Endothelial cell of umbilical vein (primary cell): Measurements from ENCODE around the gene CCDC74A. TPM values are rescaled to one million over a fixed set of nuclear protein-coding genes. Genes with fewer than 3 reads are reported as not detected.
"Not testable (repeated sequence)": the region's sequence is repeated elsewhere in the genome, so short reads cannot be mapped to it uniquely, and the experiment has no call there.

Source experiments
- BruUV-seq: library from RNA; stranded (reverse); fragments of 400-500 nt; replicated peaks from 2 replicates; lab custom pipeline; 2021; lab: Mats Ljungman, UMichigan
- CTCF ChIA-PET: fragments of 300-600, 350-600 bp; sonication (Branson Sonifier 250); formaldehyde crosslinking; loops from one replicate; lab custom pipeline; 2021; ENCODE audit warnings: antibody characterized with exemption, inconsistent platforms; lab: Charles Lee
- POLR2A ChIA-PET: fragments of 300-600, 350-600 bp; sonication (Branson Sonifier 250); formaldehyde crosslinking; loops from one replicate; lab custom pipeline; 2021; ENCODE audit warnings: antibody characterized with exemption, inconsistent platforms; lab: Charles Lee
- DNase-seq: peaks from one replicate; pipeline ENCODE4 v3.0.0-alpha.2; 2011; ENCODE audit warnings: low read depth, low spot score
- FAIRE-seq: peaks from 2 replicates; lab custom pipeline; 2011; peaks lifted over from hg19 to GRCh38; lab: Jason Lieb, UNC
- H2AFZ ChIP-seq: 2 replicates; pipeline ENCODE4 v1.6.0; 2012; ENCODE audit warnings: low read depth, low read length, control low read depth, inconsistent platforms
- H3K27ac ChIP-seq: 2 replicates; pipeline ENCODE4 v1.5.1; 2011; ENCODE audit warnings: low read depth, mild to moderate bottlenecking, control low read depth, low read length, moderate library complexity; ENCODE audit not compliant: insufficient read depth
- H3K27me3 ChIP-seq, 2 experiments: 2 replicates each; pipeline versions ENCODE4 v1.6.0 to v1.6.1; 2011; ENCODE audit warnings: low read length in 2 of 2, mixed read lengths in 1 of 2; ENCODE audit not compliant: control insufficient read depth in 2 of 2, insufficient read depth in 2 of 2
- H3K36me3 ChIP-seq, 2 experiments: 2 replicates in 1 of 2; 3 replicates in 1 of 2; pipeline ENCODE4 v1.5.1; 2011; ENCODE audit warnings: low read length in 2 of 2, mild to moderate bottlenecking in 1 of 2, moderate library complexity in 1 of 2; ENCODE audit not compliant: control insufficient read depth in 2 of 2, insufficient read depth in 2 of 2; ENCODE audit errors: extremely low read depth in 1 of 2
- H3K4me1 ChIP-seq: 3 replicates; pipeline ENCODE4 v1.5.1; 2011; ENCODE audit warnings: mild to moderate bottlenecking, low read length; ENCODE audit not compliant: control insufficient read depth, insufficient read depth; ENCODE audit errors: extremely low read depth
- H3K4me2 ChIP-seq: 2 replicates; pipeline ENCODE4 v1.6.1; 2011; ENCODE audit warnings: low read length, control low read depth, mixed read lengths; ENCODE audit not compliant: insufficient read depth
- H3K4me3 ChIP-seq, 3 experiments: fragments of 200-600 bp in 1 of 3; sonication (generic), shearing (Covaris generic) in 1 of 3; replicated peaks in 1 of 3; 2 replicates each; pipeline ENCODE4 v1.5.1; 2011 to 2016; ENCODE audit warnings: control low read depth in 3 of 3, low read length in 3 of 3, mild to moderate bottlenecking in 2 of 3, inconsistent platforms in 1 of 3, low read depth in 1 of 3, moderate library complexity in 1 of 3; ENCODE audit not compliant: insufficient read depth in 1 of 3
- H3K79me2 ChIP-seq: 2 replicates; pipeline ENCODE4 v1.6.0; 2012; ENCODE audit warnings: low read length, inconsistent platforms; ENCODE audit not compliant: control insufficient read depth, insufficient read depth
- H3K9ac ChIP-seq: replicated peaks from 2 replicates; pipeline ENCODE3; 2011; ENCODE audit warnings: low read length, control low read depth; ENCODE audit not compliant: insufficient read depth; ENCODE audit errors: extremely low read depth
- H3K9me1 ChIP-seq: replicated peaks from 3 replicates; pipeline ENCODE4 v1.6.0; 2011; ENCODE audit warnings: mild to moderate bottlenecking, low read length; ENCODE audit not compliant: control insufficient read depth, insufficient read depth; ENCODE audit errors: extremely low read depth
- H3K9me3 ChIP-seq: replicated peaks from 2 replicates; pipeline ENCODE4 v1.5.1; 2012; ENCODE audit warnings: low read length, inconsistent platforms; ENCODE audit not compliant: control insufficient read depth, insufficient read depth
- H4K20me1 ChIP-seq: replicated peaks from 2 replicates; pipeline ENCODE3; 2011; ENCODE audit warnings: mild to moderate bottlenecking, low read length; ENCODE audit not compliant: control insufficient read depth, insufficient read depth; ENCODE audit errors: extremely low read depth
- dilution Hi-C: fragments of 300-500 bp; cut with MboI; formaldehyde crosslinking; loops from one replicate; pipeline ENCODE4 v1.15.0; 2019; ENCODE audit warnings: low sequenced_read_pairs; ENCODE audit not compliant: extremely low pct_ligation_motif_present
- intact Hi-C: fragments of 100-400 bp; cut with micrococcal nuclease; formaldehyde crosslinking; loops from one replicate; pipeline ENCODE4 v1.10.0; 2022
- polyA plus RNA-seq, 4 experiments: library from polyadenylated mRNA; depleted of rRNA in 3 of 4; stranded (reverse) in 3 of 4; unstranded in 1 of 4; fragments of >200 nt; gene quantifications; 2 replicates each; pipeline versions ENCODE4 v1.2.1 to v1.2.3, GENCODE V29; 2011 to 2012; ENCODE audit warnings: missing spikeins in 1 of 4
- total RNA-seq: library from RNA; stranded (reverse); gene quantifications from 2 replicates; pipeline ENCODE4 v1.2.3, GENCODE V29; 2021

CCDC74A gene
- total and polyA plus RNA-seq, 2 donors (not counting 3 experiments of a cell fraction or from before 2014, with no cell fraction given), result 7.0 to 11.7 TPM

DNA sequence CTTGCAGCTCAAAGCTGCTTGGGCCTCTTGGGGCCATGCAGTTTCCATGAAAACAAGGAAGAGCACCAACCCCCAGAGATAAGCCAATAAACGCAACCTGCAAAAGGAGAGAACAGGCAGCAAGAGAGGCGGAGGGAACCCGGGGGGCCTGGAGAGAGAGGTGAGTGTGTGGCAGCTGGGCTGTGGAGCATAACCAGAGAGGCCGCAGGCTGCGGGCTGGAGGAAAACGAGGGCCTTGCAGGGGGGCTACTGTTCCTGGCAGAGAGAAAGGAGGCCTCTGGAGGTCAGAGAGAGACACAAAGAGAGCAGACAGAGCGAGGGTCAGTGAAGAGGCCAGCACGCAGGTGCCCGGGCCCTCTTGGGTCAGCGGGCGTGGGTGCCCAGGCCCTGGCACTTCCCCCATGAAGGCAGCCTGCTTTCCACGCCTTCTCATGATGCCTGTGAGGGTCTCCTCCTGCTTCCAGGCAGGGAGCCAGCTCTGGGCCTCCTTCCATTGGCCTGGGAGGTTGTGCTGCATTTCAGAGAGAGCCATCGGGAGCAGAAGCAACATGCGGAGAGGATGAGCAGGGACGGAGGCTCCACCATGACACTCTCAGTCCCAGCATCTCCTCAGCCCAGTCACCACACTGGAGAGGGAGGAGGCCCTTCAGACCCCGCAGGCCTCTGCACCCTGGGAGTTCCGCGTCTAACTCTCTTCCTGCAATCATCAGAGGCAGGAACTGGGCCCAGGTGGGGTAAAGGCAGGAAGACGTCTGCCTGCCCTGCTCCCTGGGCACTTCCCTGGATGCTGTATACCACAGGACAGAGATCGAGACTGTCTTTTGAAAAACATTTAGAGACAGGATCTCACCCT is 36.8 kb upstream of the CCDC74A start:
- Histone ChIP-seq H3K79me2 (peaks cover 50% of the 10 kb centered on the region), H3K9ac (peak overlapping the region; percentile 51), H2AFZ (peak overlapping the region; percentile 77), H3K4me1 (peaks cover 11% of the 10 kb centered on the region), H3K4me2 (peak overlapping the region; percentile 60), H3K4me3 (peak overlapping the region; percentile 31 to 73 (median 38))
- H3K27ac ChIP-seq, POLR2A ChIA-PET, dilution Hi-C loops, H4K20me1 ChIP-seq, H3K27me3 ChIP-seq, CTCF ChIA-PET, H3K9me1 ChIP-seq, H3K36me3 ChIP-seq, H3K9me3 ChIP-seq: not testable (repeated sequence)
- intact Hi-C loops, result loop anchor here (5.0 kb wide), 2 partner anchors 36 to 384 kb away; partner anchors contain the start of genes CCDC74A and PLEKHB2
- DNase-seq (peak; percentile 3), FAIRE-seq (peak; percentile 74)
- BruUV-seq, result TSS peak; percentile 25

DNA sequence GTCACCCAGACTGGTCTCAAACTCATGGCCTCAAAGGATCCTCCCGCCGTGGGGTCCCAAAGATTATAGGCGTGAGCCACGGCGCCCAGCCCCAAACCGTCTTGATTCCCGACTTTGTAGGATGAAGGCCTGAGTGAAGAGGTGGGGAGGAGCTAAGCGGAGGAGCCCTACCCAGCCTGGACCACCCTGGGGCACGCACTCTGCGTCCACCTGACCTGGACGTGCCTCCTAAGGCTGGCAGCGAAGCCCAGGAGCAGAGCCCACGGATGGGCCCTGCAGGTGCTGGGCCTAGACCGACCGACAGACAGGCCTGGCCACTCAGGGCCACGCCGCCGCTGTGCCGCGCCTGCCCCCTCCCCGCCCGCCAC is 36.2 kb upstream of the CCDC74A start:
- H3K9me3 ChIP-seq, H3K36me3 ChIP-seq, H3K9me1 ChIP-seq, BruUV-seq, H3K27me3 ChIP-seq, POLR2A ChIA-PET, CTCF ChIA-PET, FAIRE-seq, dilution Hi-C loops, H3K27ac ChIP-seq, H4K20me1 ChIP-seq: not testable (repeated sequence)
- DNase-seq, result peak; percentile 10
- peak overlapping the region; percentile 77 for H2AFZ ChIP-seq
- intact Hi-C loops, result loop anchor here (5.0 kb wide), 2 partner anchors 36 to 384 kb away; partner anchors contain the start of genes CCDC74A and PLEKHB2
- H3K4me1 ChIP-seq, result peaks cover 11% of the 10 kb centered on the region
- H3K4me2 ChIP-seq, result peak overlapping the region; percentile 60
- H3K4me3 ChIP-seq, result peak overlapping the region; percentile 31 to 73 (median 38)
- peak overlapping the region; percentile 51 for H3K9ac ChIP-seq
- peaks cover 56% of the 10 kb centered on the region for H3K79me2 ChIP-seq
